SK-N-SH treated with all-trans-retinoic acid at 6 μM for 48 hours (cell line): ENCODE measurements around the gene ZNF770.

Experiments used
- ARNTL ChIP-seq: fragments of 450-650 bp; formaldehyde crosslinking; IDR thresholded peaks from 2 replicates; pipeline ENCODE4 v1.5.0; 2020; ENCODE audit warnings: low read depth, mild to moderate bottlenecking, moderate library complexity, borderline replicate concordance
- ESRRG ChIP-seq: fragments of 250-450 bp; sonication (Bioruptor Pico); IDR thresholded peaks from 2 replicates; pipeline ENCODE4 v1.6.1; 2021; ENCODE audit warnings: mild to moderate bottlenecking
- TCF4 ChIP-seq: fragments of 250-450 bp; sonication (Bioruptor Pico); IDR thresholded peaks from 2 replicates; pipeline ENCODE4 v1.8.0; 2021; ENCODE audit warnings: mild to moderate bottlenecking, moderate library complexity, borderline replicate concordance
- ZFP3 ChIP-seq: fragments of 250-450 bp; sonication (Bioruptor Pico); IDR thresholded peaks from 2 replicates; pipeline ENCODE4 v1.5.0; 2020; ENCODE audit warnings: mild to moderate bottlenecking, moderate library complexity
- ZFP30 ChIP-seq: fragments of 450-650 bp; formaldehyde crosslinking; IDR thresholded peaks from 2 replicates; pipeline ENCODE4 v1.5.0; 2022; ENCODE audit warnings: mild to moderate bottlenecking, moderate library complexity
- ZNF565 ChIP-seq: fragments of 450-650 bp; formaldehyde crosslinking; conservative IDR thresholded peaks from 2 replicates; pipeline ENCODE4 v1.5.0; 2020; ENCODE audit warnings: low read depth, mild to moderate bottlenecking, moderate library complexity
- ZNF8 ChIP-seq: fragments of 450-650 bp; formaldehyde crosslinking; IDR thresholded peaks from 2 replicates; pipeline ENCODE4 v1.5.0; 2020; ENCODE audit warnings: mild to moderate bottlenecking, moderate library complexity
- TF ChIP-seq, protein P1 (sequence below): fragments of 250-450 bp; sonication (Bioruptor Pico); IDR thresholded peaks from 2 replicates; pipeline ENCODE4 v1.8.0; 2020; ENCODE audit warnings: mild to moderate bottlenecking, moderate library complexity, borderline replicate concordance
- TF ChIP-seq, protein P2 (sequence below): fragments of 250-450 bp; sonication (Bioruptor Pico); IDR thresholded peaks from 2 replicates; pipeline ENCODE4 v1.5.1; 2020; ENCODE audit warnings: low read depth, mild to moderate bottlenecking, moderate library complexity

DNA sequence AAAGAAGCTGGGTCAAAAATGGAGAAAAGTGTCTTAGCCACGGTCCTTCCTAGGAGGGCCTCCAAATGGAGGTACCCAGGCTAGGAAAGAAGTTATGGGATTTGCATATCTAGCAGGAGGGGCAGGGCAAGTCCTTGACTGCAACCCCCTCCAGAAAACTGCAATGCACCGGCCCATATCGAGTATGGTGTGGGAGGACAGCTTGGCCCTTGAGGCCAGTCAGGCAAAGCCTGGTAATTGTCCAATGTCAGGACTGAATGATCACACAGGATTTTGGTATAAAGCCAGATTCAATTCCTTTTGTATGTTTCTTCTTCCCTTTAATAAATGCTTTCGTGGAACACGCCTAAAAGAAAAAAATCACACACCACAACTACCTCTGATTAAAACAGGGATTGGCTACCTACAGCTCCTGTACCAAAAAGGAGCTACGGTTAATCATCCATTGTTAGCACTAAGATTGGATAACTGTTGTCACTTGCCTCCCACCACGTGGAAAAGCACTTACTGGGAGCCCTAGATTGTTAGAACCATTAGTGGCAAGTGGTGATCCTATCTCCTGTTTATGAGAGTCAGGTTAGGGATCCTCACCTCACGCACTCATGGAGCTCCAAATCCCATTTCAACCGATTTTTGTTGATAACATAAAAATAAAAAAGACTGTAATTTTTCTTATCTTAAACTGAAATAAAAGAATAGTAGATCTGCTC lies 1.2 kb downstream of the ZNF770 start:
- TF ChIP-seq ZFP3 (CRISPR knock-in tag) (no peak), TCF4 (no peak), ARNTL (CRISPR knock-in tag) (no peak), ZFP30 (CRISPR knock-in tag) (no peak), ESRRG (no peak), ZNF565 (CRISPR knock-in tag) (no peak), ZNF8 (no peak)
- TF ChIP-seq, protein P1, sequence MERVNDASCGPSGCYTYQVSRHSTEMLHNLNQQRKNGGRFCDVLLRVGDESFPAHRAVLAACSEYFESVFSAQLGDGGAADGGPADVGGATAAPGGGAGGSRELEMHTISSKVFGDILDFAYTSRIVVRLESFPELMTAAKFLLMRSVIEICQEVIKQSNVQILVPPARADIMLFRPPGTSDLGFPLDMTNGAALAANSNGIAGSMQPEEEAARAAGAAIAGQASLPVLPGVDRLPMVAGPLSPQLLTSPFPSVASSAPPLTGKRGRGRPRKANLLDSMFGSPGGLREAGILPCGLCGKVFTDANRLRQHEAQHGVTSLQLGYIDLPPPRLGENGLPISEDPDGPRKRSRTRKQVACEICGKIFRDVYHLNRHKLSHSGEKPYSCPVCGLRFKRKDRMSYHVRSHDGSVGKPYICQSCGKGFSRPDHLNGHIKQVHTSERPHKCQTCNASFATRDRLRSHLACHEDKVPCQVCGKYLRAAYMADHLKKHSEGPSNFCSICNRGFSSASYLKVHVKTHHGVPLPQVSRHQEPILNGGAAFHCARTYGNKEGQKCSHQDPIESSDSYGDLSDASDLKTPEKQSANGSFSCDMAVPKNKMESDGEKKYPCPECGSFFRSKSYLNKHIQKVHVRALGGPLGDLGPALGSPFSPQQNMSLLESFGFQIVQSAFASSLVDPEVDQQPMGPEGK (CRISPR knock-in tag): no peak
- TF ChIP-seq, protein P2, sequence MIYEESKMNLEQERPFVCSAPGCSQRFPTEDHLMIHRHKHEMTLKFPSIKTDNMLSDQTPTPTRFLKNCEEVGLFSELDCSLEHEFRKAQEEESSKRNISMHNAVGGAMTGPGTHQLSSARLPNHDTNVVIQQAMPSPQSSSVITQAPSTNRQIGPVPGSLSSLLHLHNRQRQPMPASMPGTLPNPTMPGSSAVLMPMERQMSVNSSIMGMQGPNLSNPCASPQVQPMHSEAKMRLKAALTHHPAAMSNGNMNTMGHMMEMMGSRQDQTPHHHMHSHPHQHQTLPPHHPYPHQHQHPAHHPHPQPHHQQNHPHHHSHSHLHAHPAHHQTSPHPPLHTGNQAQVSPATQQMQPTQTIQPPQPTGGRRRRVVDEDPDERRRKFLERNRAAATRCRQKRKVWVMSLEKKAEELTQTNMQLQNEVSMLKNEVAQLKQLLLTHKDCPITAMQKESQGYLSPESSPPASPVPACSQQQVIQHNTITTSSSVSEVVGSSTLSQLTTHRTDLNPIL: no peak
